RWPE2 (cell line): ENCODE results near the gene DEDD2.
A peak's percentile ranks its signal among the peaks of the same experiment; 100 is the strongest.

Experiments used
- ATAC-seq: fragments of 200-7000 bp; cut with Tn5 transposase; 3 replicates; pipeline ENCODE4 v1.9.1; 2021; ENCODE audit warnings: low read depth
- DNase-seq: peaks from one replicate; pipeline ENCODE4 v3.0.0-alpha.2; 2020; ENCODE audit warnings: low spot score
- H3K27ac ChIP-seq: fragments of 450-650 bp; 2 replicates; pipeline ENCODE4 v1.5.1; 2017; ENCODE audit warnings: mild to moderate bottlenecking; ENCODE audit not compliant: poor library complexity, severe bottlenecking
- H3K27me3 ChIP-seq: fragments of 250-450 bp; sonication (Bioruptor Pico); 2 replicates; pipeline ENCODE4 v1.5.1; 2021; ENCODE audit warnings: mild to moderate bottlenecking, moderate library complexity; ENCODE audit not compliant: insufficient read depth, poor library complexity, severe bottlenecking
- H3K36me3 ChIP-seq: fragments of 250-450 bp; sonication (Bioruptor Pico); 2 replicates; pipeline ENCODE4 v1.5.1; 2020; ENCODE audit warnings: low read depth, mild to moderate bottlenecking, moderate library complexity
- H3K4me1 ChIP-seq: fragments of 250-450 bp; sonication (Bioruptor Pico); 2 replicates; pipeline ENCODE4 v1.5.1; 2021; ENCODE audit warnings: mild to moderate bottlenecking, moderate library complexity; ENCODE audit not compliant: insufficient read depth, poor library complexity, severe bottlenecking
- H3K4me3 ChIP-seq: fragments of 250-450 bp; sonication (Bioruptor Pico); 2 replicates; pipeline ENCODE4 v1.5.1; 2021; ENCODE audit warnings: mild to moderate bottlenecking, moderate library complexity; ENCODE audit not compliant: severe bottlenecking
- H3K9me3 ChIP-seq: fragments of 250-450 bp; sonication (Bioruptor Pico); 2 replicates; pipeline ENCODE4 v1.5.1; 2021; ENCODE audit warnings: mild to moderate bottlenecking, moderate library complexity; ENCODE audit not compliant: severe bottlenecking
- TF ChIP-seq, protein P1 (sequence below): fragments of 450-650 bp; IDR thresholded peaks from one replicate; pipeline ENCODE4 v1.5.1; 2017; ENCODE audit warnings: mild to moderate bottlenecking, moderate library complexity; ENCODE audit not compliant: poor library complexity, severe bottlenecking

Gene DEDD2

DNA sequence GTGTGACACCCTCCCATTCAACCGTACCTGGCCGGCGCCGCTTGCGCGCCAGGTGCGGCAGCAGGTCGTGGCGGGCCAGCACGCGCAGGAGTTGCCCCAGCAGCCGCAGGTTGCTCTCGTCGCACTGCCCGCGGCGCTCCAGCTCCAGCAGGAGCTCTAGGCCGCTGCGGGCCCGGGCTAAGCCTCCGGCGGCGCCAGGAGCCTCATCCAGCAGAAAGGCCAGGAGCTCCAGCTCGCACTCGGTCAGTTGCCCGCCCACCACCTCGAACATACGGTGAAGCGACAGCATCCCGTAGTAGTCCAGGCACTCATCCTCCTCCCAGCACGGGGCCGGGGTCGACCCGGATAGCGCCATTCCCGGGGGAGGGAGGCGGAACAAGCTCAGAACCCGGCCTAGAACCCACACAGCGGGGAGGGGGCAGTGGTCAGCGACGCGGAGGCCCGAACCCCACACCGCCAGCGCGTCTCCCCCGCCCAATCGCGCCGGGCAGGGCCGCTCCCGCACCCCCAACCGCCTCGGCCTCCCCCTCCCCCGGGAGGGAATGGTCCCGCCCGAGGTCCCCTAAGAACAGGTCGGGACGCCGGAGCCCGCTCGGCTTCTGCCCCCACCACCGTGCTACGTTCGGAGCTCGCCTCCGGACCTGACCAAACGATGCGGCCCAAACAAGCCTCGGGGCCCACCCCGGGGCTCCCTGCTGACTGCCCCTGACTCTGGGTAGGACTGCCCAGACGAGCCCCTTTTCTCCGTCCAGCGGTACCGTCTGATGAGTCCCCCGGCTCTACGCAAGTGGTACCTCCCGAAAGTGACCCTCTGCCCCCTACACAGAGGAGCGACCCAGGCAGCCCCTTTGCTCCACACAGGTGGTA, 591 bp downstream of the DEDD2 start:
- Histone ChIP-seq H3K4me1 (peaks cover 6% of the 10 kb centered on the region), H3K4me3 (peak overlapping the region; percentile 68), H3K9me3 (no peaks in the 10 kb centered on the region), H3K27ac (peak overlapping the region; percentile 67), H3K27me3 (no peaks in the 10 kb centered on the region), H3K36me3 (peaks cover 39% of the 10 kb centered on the region)
- ATAC-seq (peak; percentile 22), DNase-seq (no peak)
- TF ChIP-seq, protein P1, sequence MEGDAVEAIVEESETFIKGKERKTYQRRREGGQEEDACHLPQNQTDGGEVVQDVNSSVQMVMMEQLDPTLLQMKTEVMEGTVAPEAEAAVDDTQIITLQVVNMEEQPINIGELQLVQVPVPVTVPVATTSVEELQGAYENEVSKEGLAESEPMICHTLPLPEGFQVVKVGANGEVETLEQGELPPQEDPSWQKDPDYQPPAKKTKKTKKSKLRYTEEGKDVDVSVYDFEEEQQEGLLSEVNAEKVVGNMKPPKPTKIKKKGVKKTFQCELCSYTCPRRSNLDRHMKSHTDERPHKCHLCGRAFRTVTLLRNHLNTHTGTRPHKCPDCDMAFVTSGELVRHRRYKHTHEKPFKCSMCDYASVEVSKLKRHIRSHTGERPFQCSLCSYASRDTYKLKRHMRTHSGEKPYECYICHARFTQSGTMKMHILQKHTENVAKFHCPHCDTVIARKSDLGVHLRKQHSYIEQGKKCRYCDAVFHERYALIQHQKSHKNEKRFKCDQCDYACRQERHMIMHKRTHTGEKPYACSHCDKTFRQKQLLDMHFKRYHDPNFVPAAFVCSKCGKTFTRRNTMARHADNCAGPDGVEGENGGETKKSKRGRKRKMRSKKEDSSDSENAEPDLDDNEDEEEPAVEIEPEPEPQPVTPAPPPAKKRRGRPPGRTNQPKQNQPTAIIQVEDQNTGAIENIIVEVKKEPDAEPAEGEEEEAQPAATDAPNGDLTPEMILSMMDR = no peak

DNA sequence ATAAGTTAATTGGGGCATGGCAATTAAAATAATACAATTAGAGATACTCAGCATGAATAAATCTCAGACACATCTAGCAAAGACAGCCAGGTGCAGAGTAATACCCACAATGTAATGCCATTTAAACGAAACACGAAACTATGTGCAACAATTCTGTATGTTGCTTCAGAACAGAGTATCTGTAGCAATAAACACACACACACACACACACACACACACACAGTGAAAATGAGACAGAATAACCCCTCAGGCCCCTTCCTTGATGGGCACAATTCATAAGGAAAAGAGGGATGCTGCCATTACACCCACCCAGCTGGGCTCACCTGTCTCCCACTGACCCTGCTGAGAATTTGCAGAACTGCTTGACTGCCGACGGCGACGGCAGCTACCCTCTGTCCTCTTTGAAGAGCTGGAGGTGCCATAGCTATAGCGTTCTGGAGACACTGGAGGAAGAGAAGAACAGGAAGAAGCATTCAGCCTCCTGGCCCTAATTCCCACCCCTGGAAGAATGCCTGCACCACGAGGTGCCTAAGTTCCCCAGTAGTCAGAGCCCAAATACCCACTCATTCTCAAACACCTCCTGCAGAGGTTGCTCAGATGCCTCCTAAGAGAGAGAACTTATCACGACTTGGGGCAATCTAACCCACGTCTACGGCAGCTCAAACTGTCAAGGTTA, 2.5 kb downstream of the DEDD2 start:
- Histone ChIP-seq H3K4me1 (peaks cover 6% of the 10 kb centered on the region), H3K36me3 (peaks cover 52% of the 10 kb centered on the region)

GRCh38 chr19:42212886-42213285, 4.6 kb downstream of the DEDD2 start:
- Histone ChIP-seq H3K4me1 (peaks cover 11% of the 10 kb centered on the region), H3K27me3 (no peaks in the 10 kb centered on the region), H3K9me3 (no peaks in the 10 kb centered on the region), H3K4me3 (no peak overlapping the region), H3K27ac (no peak overlapping the region), H3K36me3 (peaks cover 71% of the 10 kb centered on the region)
- ATAC-seq (no peak), DNase-seq (no peak)
- TF ChIP-seq, protein P1 = no peak

More for the DNA sequence above, 2.5 kb downstream of the DEDD2 start:
- H3K9me3 ChIP-seq = no peaks in the 10 kb centered on the region
- H3K27me3 ChIP-seq = no peaks in the 10 kb centered on the region
- DNase-seq (no peak), ATAC-seq (no peak)
- TF ChIP-seq, protein P1 = no peak
- H3K27ac ChIP-seq = no peak overlapping the region
- H3K4me3 ChIP-seq = no peak overlapping the region

GRCh38 chr19:42208612-42209011, 8.9 kb downstream of the DEDD2 start:
- no peak for DNase-seq
- TF ChIP-seq, protein P1 = no peak
- Histone ChIP-seq H3K4me3 (no peak overlapping the region), H3K27me3 (no peaks in the 10 kb centered on the region), H3K4me1 (peaks cover 26% of the 10 kb centered on the region), H3K9me3 (no peaks in the 10 kb centered on the region), H3K27ac (peak overlapping the region; percentile 88), H3K36me3 (peaks cover 78% of the 10 kb centered on the region)
- no peak for ATAC-seq
